Transverse colon (tissue), 4 donors: Measurements from ENCODE around the gene CBX5. TPM values are rescaled to one million over a fixed set of nuclear protein-coding genes. Genes with fewer than 3 reads are reported as not detected.

Experiments
- DNase-seq: peaks from one replicate; pipeline ENCODE4 v3.0.0-alpha.2; 2019
- H3K27ac ChIP-seq, 4 donors: fragments of 200-600 bp; sonication (generic); 2 replicates each; pipeline ENCODE4 v1.5.1; 2016 to 2018; ENCODE audit warnings: inconsistent platforms in 4 of 4
- H3K27me3 ChIP-seq: fragments of 200-600 bp; sonication (generic); 2 replicates; pipeline ENCODE4 v1.5.1; 2017; ENCODE audit warnings: inconsistent platforms
- H3K36me3 ChIP-seq, 4 donors: fragments of 200-600 bp; sonication (generic); 2 replicates each; pipeline ENCODE4 v1.5.1; 2017 to 2019; ENCODE audit warnings: inconsistent platforms in 4 of 4
- H3K4me1 ChIP-seq, 4 donors: fragments of 200-600 bp; sonication (generic); 2 replicates each; pipeline ENCODE4 v1.5.1; 2017 to 2020; ENCODE audit warnings: inconsistent platforms in 4 of 4
- H3K4me3 ChIP-seq, 4 donors: fragments of 200-600 bp; sonication (generic); 1 replicate in 1 of 4; 2 replicates in 3 of 4; pipeline versions ENCODE4 v1.5.1 to v1.6.1; 2017 to 2019; ENCODE audit warnings: inconsistent platforms in 4 of 4
- H3K9me3 ChIP-seq, 2 donors: fragments of 200-600 bp; sonication (generic); 2 replicates each; pipeline ENCODE4 v1.5.1; 2017 to 2019; ENCODE audit warnings: inconsistent platforms in 2 of 2
- CTCF ChIP-seq, 5 experiments: fragments of 200-600 bp in 3 of 5; fragments of 450-650 bp in 2 of 5; sonication (generic) in 3 of 5; IDR thresholded peaks; 1 replicate in 2 of 5; 2 replicates in 3 of 5; pipeline ENCODE4 v1.5.1; 2016 to 2017; ENCODE audit warnings: antibody characterized with exemption in 5 of 5, inconsistent platforms in 3 of 5, mild to moderate bottlenecking in 2 of 5, moderate library complexity in 1 of 5
- EP300 ChIP-seq: sonication (generic); formaldehyde crosslinking; IDR thresholded peaks from one replicate; pipeline ENCODE4 v1.6.1; 2017; ENCODE audit warnings: antibody characterized with exemption, low read depth
- POLR2A ChIP-seq: fragments of 450-650 bp; IDR thresholded peaks from one replicate; pipeline ENCODE4 v1.6.1; 2016; ENCODE audit warnings: antibody characterized with exemption, mild to moderate bottlenecking, moderate library complexity
- POLR2AphosphoS5 ChIP-seq, 3 donors: sonication (generic); formaldehyde crosslinking; IDR thresholded peaks; one replicate each; pipeline ENCODE4 v1.6.1; 2016; ENCODE audit warnings: antibody characterized with exemption in 3 of 3
- WGBS, 2 donors: methylation state at CpG; one replicate each; pipeline ENCODE4 v1.1.5; 2018; ENCODE audit warnings: low coverage in 1 of 2; 5-methylcytosine and 5-hydroxymethylcytosine counted together
- in situ Hi-C, 4 donors: fragments of 200-750 bp; cut with MboI; loops; one replicate each; pipeline versions ENCODE4 v1.15.0 to v1.15.1; 2017; ENCODE audit warnings: low sequenced_read_pairs in 3 of 4, low pct_ligation_motif_present in 1 of 4, low pct_unique_long_range_greater_than_20kb in 1 of 4
- intact Hi-C: fragments of 100-400 bp; cut with DNase I; formaldehyde crosslinking; loops from one replicate; pipeline ENCODE4 v1.15.1; 2023; ENCODE audit warnings: low total_unique reads
- total RNA-seq, 4 donors: library from RNA; depleted of rRNA; stranded (reverse); fragments of >200 nt; gene quantifications; one replicate each; pipeline ENCODE4 v1.1.0, GENCODE V29; 2016

CBX5 gene
- total RNA-seq, 4 donors from 2014 or later, result 18.9 to 28.8 (median 22.8) TPM

- in situ Hi-C loops, result no loop called here
- no peaks in the 10 kb centered on the region for H3K36me3 ChIP-seq
- 9% methylated on average over 20 of the region's 26 CpGs; no CpG with 5 or more reads in 1 of the 2 donors for WGBS, 2 donors
- H3K9me3 ChIP-seq, result no peaks in the 10 kb centered on the region
- peak; percentile 54 for DNase-seq
- peaks cover 48% of the 10 kb centered on the region for H3K27me3 ChIP-seq
- TF ChIP-seq POLR2A (no peak), POLR2AphosphoS5 (IDR thresholded peaks at IDR 0.05) (no peak), CTCF (IDR thresholded peaks at IDR 0.05) (no peak)
- no peak within 1 kb of the TSS for H3K27ac ChIP-seq
- H3K4me3 ChIP-seq, result peak within 1 kb of the TSS in 1 of 4 donors; percentile 26
- H3K4me1 ChIP-seq, result peaks cover 7 to 17% (median 12%) of the 10 kb centered on the region in 4 donors
- intact Hi-C loops, result no loop called here
Measured at GRCh38 chr12:54300732-54301427, 21.0 kb upstream of the CBX5 start, which contains the start of gene NFE2. TSS of gene NFE2 (minus strand) at chr12:54301015. CDS start at chr12:54295248, 5,767 bp downstream.

- intact Hi-C loops (no loop called here), in situ Hi-C loops (no loop called here)
- no peaks in the 10 kb centered on the region for H3K9me3 ChIP-seq
- no peak for DNase-seq
- H3K4me1 ChIP-seq, result peaks cover 7 to 17% (median 12%) of the 10 kb centered on the region in 4 donors
- no peaks in the 10 kb centered on the region for H3K36me3 ChIP-seq
- peak overlapping the region in 1 of 4 donors; percentile 26 for H3K4me3 ChIP-seq
- TF ChIP-seq CTCF (IDR thresholded peaks at IDR 0.05) (no peak), EP300 (no peak), POLR2A (no peak), POLR2AphosphoS5 (IDR thresholded peaks at IDR 0.05) (no peak)
- no peak overlapping the region for H3K27ac ChIP-seq
- H3K27me3 ChIP-seq, result peaks cover 48% of the 10 kb centered on the region
- WGBS, 2 donors, result 49 to 60% methylated on average over 1 to 3 of the region's 3 CpGs
Measured at GRCh38 chr12:54300225-54300731, 20.4 kb upstream of the CBX5 start.

GRCh38 chr12:54299515-54300224 lies 19.7 kb upstream of the CBX5 start:
- in situ Hi-C loops (loop anchor here in 1 of 4 donors (10.0 kb wide), 1 partner anchor 65 kb away; the partner anchor contains the start of gene GPR84), intact Hi-C loops (no loop called here)
- Histone ChIP-seq H3K4me3 (no peak overlapping the region), H3K27ac (no peak overlapping the region), H3K4me1 (peaks cover 7 to 17% (median 12%) of the 10 kb centered on the region in 4 donors), H3K36me3 (no peaks in the 10 kb centered on the region), H3K9me3 (no peaks in the 10 kb centered on the region), H3K27me3 (peaks cover 48% of the 10 kb centered on the region)
- DNase-seq, result no peak
- no peak for TF ChIP-seq EP300
- TF ChIP-seq POLR2AphosphoS5 (IDR thresholded peaks at IDR 0.05), result no peak
- no peak for TF ChIP-seq POLR2A
- no peak for TF ChIP-seq CTCF (IDR thresholded peaks at IDR 0.05)
- 63 to 68% methylated on average over 5 to 8 of the region's 8 CpGs for WGBS, 2 donors

GRCh38 chr12:54298904-54299303 lies 19.0 kb upstream of the CBX5 start:
- H3K27ac ChIP-seq, result no peak overlapping the region

More at GRCh38 chr12:54298904-54299303, 19.0 kb upstream of the CBX5 start:
- H3K4me3 ChIP-seq, result no peak overlapping the region
- no peak for DNase-seq
- TF ChIP-seq CTCF (IDR thresholded peaks at IDR 0.05), result no peak
- no peak for TF ChIP-seq EP300
- no peak for TF ChIP-seq POLR2AphosphoS5 (IDR thresholded peaks at IDR 0.05)
- TF ChIP-seq POLR2A, result no peak
- no peaks in the 10 kb centered on the region for H3K36me3 ChIP-seq
- H3K9me3 ChIP-seq, result no peaks in the 10 kb centered on the region
- peaks cover 7 to 15% (median 9%) of the 10 kb centered on the region in 4 donors for H3K4me1 ChIP-seq
- in situ Hi-C loops, result loop anchor here in 1 of 4 donors (10.0 kb wide), 1 partner anchor 66 kb away; the partner anchor contains the start of gene GPR84
- intact Hi-C loops, result no loop called here
- peaks cover 44% of the 10 kb centered on the region for H3K27me3 ChIP-seq
- WGBS, 2 donors, result 88 to 91% methylated on average over 5 of the region's 5 CpGs
